GM19351 (cell line): Measurements from ENCODE around the gene SLC4A9.
"Not testable (repeated sequence)": the region's sequence is repeated elsewhere in the genome, so short reads cannot be mapped to it uniquely, and the experiment has no call there.

Source experiments
- ATAC-seq: cut with Tn5 transposase; IDR thresholded peaks from one replicate; pipeline ENCODE4 v1.9.1; 2021; ENCODE audit warnings: mild to moderate bottlenecking, moderate library complexity; ENCODE audit not compliant: unreplicated experiment

The SLC4A9 gene

GRCh38 chr5:140393738-140394137 lies 33.7 kb downstream of the SLC4A9 start:
- no peak for ATAC-seq

DNA sequence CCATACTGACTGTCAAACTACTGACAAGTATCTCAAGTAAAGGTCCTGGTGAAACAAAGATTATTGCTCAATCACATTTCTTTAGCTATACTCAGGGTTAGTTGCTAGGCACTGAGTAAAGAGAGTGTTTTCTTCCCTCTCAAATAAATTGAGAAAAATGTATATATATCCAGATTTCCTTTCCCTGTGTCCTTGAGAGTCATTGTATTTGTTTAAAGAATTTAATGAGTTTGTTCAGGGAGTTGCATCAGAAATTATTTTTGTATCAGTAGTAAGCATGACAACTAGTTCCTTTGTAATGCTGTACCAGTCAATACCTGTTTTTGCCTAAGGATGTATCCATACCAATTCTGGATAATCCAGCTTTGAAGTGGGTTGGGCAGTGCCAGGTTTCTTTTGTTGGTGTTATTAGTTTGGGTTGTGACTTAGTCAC lies 38.4 kb downstream of the SLC4A9 start:
- no peak for ATAC-seq

GRCh38 chr5:140399979-140400729 lies 40.2 kb downstream of the SLC4A9 start:
- no peak for ATAC-seq

GRCh38 chr5:140400730-140401361 lies 40.9 kb downstream of the SLC4A9 start:
- ATAC-seq = peak; percentile 61

GRCh38 chr5:140401362-140402257 lies 41.6 kb downstream of the SLC4A9 start, which contains the start of gene ANKHD1:
TSS of gene ANKHD1 (plus strand) at chr5:140401833. CDS start at chr5:140401968, 135 bp downstream.
- ATAC-seq = peak; percentile 78

DNA sequence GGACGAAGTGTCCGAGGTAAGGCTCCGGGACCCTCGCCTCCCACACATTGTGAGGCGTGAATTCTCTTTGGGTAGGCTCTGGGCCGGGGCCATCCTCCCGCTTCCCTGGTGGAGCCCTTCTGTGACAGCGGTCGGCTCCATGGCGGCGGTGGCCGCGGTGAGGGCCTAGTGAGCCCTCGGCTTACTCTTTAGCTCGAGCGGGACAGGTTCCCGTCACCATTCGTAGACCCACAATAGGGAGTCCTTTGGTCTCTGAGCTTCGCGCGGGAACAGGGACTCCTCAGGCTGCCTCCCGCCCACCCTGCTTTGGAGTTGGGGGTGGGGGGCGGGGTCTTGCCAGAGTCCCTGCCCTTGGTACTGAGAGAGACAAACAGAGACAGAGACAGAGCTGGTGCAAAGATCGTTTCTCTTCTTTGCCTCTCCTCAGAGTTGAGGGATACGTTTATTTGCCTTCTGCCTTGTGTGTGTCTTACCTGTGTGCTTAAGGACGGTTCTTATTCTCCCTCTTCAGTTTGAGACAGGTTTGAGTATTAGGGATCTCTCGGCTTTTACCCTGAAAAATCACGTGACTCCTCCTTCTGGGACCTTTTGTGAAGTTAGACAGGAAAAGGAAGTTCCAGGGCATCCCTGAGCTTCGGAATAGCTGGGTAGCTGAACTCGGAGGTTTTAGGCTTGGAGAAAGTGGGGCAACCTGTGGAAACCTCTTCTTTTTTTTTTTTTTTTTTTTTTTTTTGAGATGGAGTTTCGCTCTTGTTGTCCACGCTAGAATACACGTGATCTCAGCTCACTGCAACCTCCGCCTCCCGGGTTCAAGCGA lies 42.5 kb downstream of the SLC4A9 start:
- ATAC-seq = peak; percentile 1

DNA sequence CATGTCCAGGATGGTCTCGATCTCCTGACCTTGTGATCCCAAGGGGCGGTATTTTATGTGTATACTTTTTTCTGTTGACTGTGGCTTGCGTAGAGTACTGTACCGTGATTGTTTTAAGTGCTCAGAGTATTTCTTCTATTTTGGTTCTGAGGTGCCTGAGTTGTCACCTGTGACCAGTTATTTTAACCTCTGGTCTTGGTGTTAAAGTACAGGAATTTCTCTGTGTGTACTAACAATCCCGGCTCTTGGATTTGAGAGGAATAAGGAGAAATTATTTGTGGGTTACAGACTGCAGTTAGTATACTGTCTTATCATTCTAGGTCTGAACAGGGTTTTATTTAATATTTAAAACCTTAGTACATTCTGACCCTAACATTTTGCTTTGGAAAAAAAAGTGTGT lies 43.6 kb downstream of the SLC4A9 start:
- no peak for ATAC-seq

- no peak for ATAC-seq
Measured at GRCh38 chr5:140408750-140409241, 48.8 kb downstream of the SLC4A9 start.

- no peak for ATAC-seq
Measured at GRCh38 chr5:140413230-140413629, 53.2 kb downstream of the SLC4A9 start.

DNA sequence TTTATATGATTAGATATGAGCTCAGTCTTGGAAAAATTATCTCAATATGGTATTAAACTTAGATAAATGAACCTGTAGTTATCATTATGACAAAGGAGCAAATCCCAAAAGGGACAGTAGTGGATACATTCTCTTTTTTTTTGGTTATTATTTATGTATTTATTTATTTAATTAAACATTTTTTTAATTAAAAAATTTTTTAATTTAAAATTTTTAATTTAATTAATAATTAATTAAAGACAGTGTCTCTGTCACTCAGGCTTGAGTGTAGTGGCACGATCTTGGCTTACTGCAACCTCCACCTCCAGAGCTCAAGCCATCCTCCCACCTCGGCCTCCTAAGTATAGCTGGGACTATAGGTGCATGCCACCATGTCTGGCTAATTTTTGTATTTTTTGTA lies 57.2 kb downstream of the SLC4A9 start:
- no peak for ATAC-seq

DNA sequence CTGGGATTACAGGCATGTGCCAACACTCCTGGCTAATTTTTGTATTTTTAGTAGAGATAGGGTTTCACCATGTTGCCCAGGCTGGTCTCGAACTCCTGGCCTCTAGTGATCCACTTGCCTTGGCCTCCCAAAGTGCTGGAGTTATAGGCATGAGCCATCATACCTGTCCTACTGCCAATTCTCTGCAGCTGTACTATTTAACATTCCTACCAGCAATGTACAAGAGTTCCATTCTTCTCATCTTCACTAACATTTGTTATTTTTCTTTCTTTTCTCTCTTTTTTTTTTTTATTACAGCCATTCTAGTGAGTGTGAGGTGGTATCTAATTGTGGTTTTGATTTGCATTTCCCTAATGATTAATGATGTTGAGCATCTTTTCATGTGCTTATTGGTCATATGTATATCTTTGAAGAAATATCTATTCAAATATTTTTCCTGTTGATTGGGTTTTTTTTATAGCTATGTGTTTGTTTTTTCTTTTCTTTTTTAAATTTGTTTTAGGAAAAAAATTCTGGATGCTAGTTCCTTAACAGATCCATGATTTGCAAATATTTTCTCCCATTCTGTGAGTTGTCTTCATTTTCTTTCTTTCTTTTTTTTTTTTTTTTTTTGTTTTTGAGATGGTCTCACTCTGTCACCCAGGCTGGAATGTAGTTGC lies 59.0 kb downstream of the SLC4A9 start:
- no peak for ATAC-seq

- ATAC-seq = no peak
Measured at GRCh38 chr5:140420226-140420570, 60.2 kb downstream of the SLC4A9 start.

- ATAC-seq = no peak
Measured at GRCh38 chr5:140420665-140421361, 60.8 kb downstream of the SLC4A9 start.

DNA sequence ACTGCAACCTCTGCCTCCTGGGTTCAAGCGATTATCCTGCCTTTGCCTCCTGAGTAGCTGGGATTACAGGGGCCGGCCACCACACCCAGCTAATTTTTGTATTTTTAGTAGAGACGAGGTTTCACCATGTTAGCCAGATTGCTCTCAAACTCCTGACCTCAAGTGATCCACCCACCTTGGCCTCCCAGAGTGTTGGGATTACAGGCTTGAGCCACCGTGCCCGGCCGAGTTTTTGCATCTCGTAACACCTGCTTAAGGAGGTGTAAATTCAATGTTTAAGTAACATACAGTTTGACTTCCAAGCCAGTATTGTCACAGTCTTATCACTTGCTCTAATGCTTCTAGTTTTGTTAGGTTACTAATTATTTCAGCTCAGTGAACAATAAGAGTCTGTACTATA lies 61.4 kb downstream of the SLC4A9 start:
- not testable (repeated sequence) for ATAC-seq

DNA sequence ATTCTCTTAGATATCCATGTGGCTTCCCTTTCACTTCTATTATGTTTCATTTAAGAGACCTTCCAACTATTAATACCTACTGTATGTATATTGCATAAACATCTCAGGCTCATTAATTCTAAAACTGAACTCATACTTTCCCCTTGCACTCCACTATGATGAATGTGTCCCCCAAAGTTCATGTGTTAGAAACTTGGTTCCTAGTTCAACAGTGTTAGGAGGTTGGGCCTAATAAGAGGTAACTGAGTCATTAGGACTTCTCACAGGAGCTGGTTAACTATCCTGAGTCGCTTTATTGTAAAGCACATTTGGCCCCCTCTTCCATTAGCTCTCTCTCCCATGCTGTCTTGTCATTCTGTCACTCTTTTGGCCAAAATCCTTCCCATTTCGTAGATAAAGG lies 63.6 kb downstream of the SLC4A9 start:
- no peak for ATAC-seq

DNA sequence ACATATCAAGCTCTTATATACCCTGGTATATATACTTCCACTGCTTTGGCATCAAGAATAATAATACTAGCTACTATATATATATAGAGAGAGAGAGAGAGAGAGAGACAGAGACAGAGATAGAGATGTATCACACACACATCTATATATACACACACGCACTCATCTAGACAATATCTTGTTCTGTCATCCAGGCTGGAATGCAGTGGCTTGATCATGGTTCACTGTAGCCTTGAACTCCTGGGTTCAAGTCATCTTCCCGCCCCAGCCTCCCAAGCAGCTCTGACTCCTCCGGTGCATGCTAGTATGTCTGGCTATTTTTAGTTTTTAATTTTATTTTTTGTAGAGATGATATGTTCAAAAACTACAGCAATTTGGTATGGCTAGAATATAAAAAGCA lies 64.1 kb downstream of the SLC4A9 start:
- ATAC-seq = no peak
